Psoas muscle (tissue), 8 donors: ENCODE measurements around the gene ADA. TPM values are rescaled to one million over a fixed set of nuclear protein-coding genes. Genes with fewer than 3 reads are reported as not detected.

ENCODE experiments used
- ATAC-seq, 4 donors: fragments of 200-7000 bp; cut with Tn5 transposase; one replicate each; pipeline ENCODE4 v1.9.1; 2020; ENCODE audit warnings: moderate library complexity in 3 of 4, mild to moderate bottlenecking in 2 of 4
- DNase-seq, 2 donors: peaks; one replicate each; pipeline ENCODE4 v3.0.0-alpha.2; 2020
- H3K27ac ChIP-seq: fragments of 200-600 bp; one replicate; pipeline ENCODE4 v1.8.0; 2022
- H3K27me3 ChIP-seq, 3 donors: fragments of 200-600 bp in 1 of 3; one replicate each; pipeline versions ENCODE4 v1.6.1 to v1.8.0; 2013 to 2022; ENCODE audit warnings: low read length in 2 of 3, mild to moderate bottlenecking in 2 of 3, moderate library complexity in 1 of 3; ENCODE audit not compliant: insufficient read depth in 3 of 3
- H3K36me3 ChIP-seq, 2 donors: fragments of 200-600 bp in 1 of 2; one replicate each; pipeline versions ENCODE4 v1.6.1 to v1.8.0; 2013 to 2022; ENCODE audit warnings: low read depth in 1 of 2, mild to moderate bottlenecking in 1 of 2, moderate library complexity in 1 of 2; ENCODE audit not compliant: insufficient read depth in 1 of 2
- H3K4me1 ChIP-seq: fragments of 200-600 bp; one replicate; pipeline ENCODE4 v1.8.0; 2022
- H3K4me3 ChIP-seq: fragments of 200-600 bp; one replicate; pipeline ENCODE4 v1.8.0; 2022; ENCODE audit warnings: mild to moderate bottlenecking
- H3K9me3 ChIP-seq: fragments of 200-600 bp; one replicate; pipeline ENCODE4 v1.8.0; 2022
- WGBS, 3 donors: extraction: QIAGEN DNeasy Blood & Tissue Kit; methylation state at CpG; one replicate each; pipeline versions ENCODE4 v1.1.6 to v1.1.7; 2013; 5-methylcytosine and 5-hydroxymethylcytosine counted together
- intact Hi-C, 2 donors: fragments of 100-400 bp; cut with DNase I; formaldehyde crosslinking; loops; one replicate each; pipeline versions ENCODE4 v1.11.0 to v1.14.2; 2022
- polyA plus RNA-seq, 3 donors: library from polyadenylated mRNA; stranded (reverse); fragments of 200-250 nt; gene quantifications; one replicate each; pipeline ENCODE4 v1.2.3, GENCODE V29; 2013
- total RNA-seq, 4 donors: library from RNA; stranded (reverse); fragmentation: NEBNext Ultra II Directional in 2 of 4; extraction: Animal tissue kit (Norgen Biotek cat#: 25700) in 2 of 4; gene quantifications; one replicate each; pipeline versions ENCODE4 v1.2.1 to v1.2.4, GENCODE V29; 2021 to 2023
- TF ChIP-seq, protein P1 (sequence below): fragments of 200-600 bp; IDR thresholded peaks from one replicate; pipeline ENCODE4 v1.8.0; 2022; ENCODE audit warnings: antibody characterized with exemption
- donor health status: healthy with polysubstance abuse.
- donor health status: DM: no; HTN: no; CAD: no; lungs with moderate emphysema.
- donor health status: Bipolar disorder and iron deficiency.
- donor health status: healthy.
- donor health status: DM: yes; HTN: yes; CAD: no.
- donor health status: DM: no; HTN: no; CAD: no.
- donor health status: DM: no; HTN: no; CAD: no.
- donor health status: DM: yes; HTN: yes; CAD: no.

Gene ADA
- total and polyA plus RNA-seq, 7 donors: 3.3 to 5.8 (median 4.2) TPM

DNA sequence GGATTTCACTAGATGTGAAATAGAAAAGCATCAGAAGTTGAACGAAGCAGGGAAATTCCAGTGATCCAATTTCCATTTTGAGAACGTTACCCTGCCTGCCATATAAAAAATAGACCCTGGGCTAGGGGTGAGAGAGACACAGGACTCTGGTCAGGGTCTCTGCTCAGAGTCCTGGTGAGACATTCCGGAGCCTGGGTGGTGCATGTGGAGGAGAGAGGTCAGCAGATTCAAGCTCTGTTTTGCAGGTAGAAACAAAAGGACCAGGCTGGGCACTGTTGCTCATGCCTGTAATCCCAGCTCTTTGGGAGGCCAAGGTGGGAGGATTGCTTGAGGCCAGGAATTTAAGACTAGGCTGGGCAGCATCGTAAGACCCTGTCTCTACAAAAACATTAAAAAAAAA lies 51.2 kb downstream of the ADA start:
- intact Hi-C loops: no loop called here
- TF ChIP-seq, protein P1, sequence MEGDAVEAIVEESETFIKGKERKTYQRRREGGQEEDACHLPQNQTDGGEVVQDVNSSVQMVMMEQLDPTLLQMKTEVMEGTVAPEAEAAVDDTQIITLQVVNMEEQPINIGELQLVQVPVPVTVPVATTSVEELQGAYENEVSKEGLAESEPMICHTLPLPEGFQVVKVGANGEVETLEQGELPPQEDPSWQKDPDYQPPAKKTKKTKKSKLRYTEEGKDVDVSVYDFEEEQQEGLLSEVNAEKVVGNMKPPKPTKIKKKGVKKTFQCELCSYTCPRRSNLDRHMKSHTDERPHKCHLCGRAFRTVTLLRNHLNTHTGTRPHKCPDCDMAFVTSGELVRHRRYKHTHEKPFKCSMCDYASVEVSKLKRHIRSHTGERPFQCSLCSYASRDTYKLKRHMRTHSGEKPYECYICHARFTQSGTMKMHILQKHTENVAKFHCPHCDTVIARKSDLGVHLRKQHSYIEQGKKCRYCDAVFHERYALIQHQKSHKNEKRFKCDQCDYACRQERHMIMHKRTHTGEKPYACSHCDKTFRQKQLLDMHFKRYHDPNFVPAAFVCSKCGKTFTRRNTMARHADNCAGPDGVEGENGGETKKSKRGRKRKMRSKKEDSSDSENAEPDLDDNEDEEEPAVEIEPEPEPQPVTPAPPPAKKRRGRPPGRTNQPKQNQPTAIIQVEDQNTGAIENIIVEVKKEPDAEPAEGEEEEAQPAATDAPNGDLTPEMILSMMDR: no peak
- Histone ChIP-seq H3K4me1 (peaks cover 88% of the 10 kb centered on the region), H3K27me3 (no peaks in the 10 kb centered on the region), H3K27ac (peak overlapping the region; percentile 82), H3K4me3 (peak overlapping the region; percentile 39), H3K36me3 (peaks cover 0 to 23% of the 10 kb centered on the region in 2 donors), H3K9me3 (no peaks in the 10 kb centered on the region)
- DNase-seq: no peak
- WGBS, 3 donors: 63 to 74% (median 68%) methylated on average over 4 of the region's 4 CpGs
- ATAC-seq: no peak

- intact Hi-C loops: loop anchor here in 1 of 2 donors (2.0 kb wide), 1 partner anchor 15 kb away; no protein-coding TSS in a partner anchor
- DNase-seq: no peak
- H3K36me3 ChIP-seq: peaks cover 0 to 27% of the 10 kb centered on the region in 2 donors
- no peaks in the 10 kb centered on the region for H3K9me3 ChIP-seq
- WGBS, 3 donors: 19 to 63% (median 25%) methylated on average over 1 of the region's 1 CpG
- peak overlapping the region; percentile 82 for H3K27ac ChIP-seq
- peak overlapping the region; percentile 9 for H3K4me3 ChIP-seq
- H3K4me1 ChIP-seq: peaks cover 94% of the 10 kb centered on the region
- ATAC-seq: no peak
- TF ChIP-seq, protein P1: no peak
- no peaks in the 10 kb centered on the region for H3K27me3 ChIP-seq
These were observed 51.8 kb downstream of the ADA start for GRCh38 chr20:44599715-44600114.

GRCh38 chr20:44598423-44599305 lies 52.8 kb downstream of the ADA start:
- 42 to 63% (median 50%) methylated on average over 4 of the region's 4 CpGs for WGBS, 3 donors
- peak overlapping the region; percentile 33 for H3K4me3 ChIP-seq
- intact Hi-C loops: loop anchor here in 1 of 2 donors (2.0 kb wide), 1 partner anchor 14 kb away; no protein-coding TSS in a partner anchor
- H3K9me3 ChIP-seq: no peaks in the 10 kb centered on the region
- peak; percentile 44 to 69 for DNase-seq
- H3K27ac ChIP-seq: peak overlapping the region; percentile 82
- TF ChIP-seq, protein P1: no peak
- H3K36me3 ChIP-seq: peaks cover 0 to 37% of the 10 kb centered on the region in 2 donors
- no peaks in the 10 kb centered on the region for H3K27me3 ChIP-seq
- ATAC-seq: peak in 3 of 4 donors; percentile 34 to 48 (median 39)
- H3K4me1 ChIP-seq: peaks cover 96% of the 10 kb centered on the region

DNA sequence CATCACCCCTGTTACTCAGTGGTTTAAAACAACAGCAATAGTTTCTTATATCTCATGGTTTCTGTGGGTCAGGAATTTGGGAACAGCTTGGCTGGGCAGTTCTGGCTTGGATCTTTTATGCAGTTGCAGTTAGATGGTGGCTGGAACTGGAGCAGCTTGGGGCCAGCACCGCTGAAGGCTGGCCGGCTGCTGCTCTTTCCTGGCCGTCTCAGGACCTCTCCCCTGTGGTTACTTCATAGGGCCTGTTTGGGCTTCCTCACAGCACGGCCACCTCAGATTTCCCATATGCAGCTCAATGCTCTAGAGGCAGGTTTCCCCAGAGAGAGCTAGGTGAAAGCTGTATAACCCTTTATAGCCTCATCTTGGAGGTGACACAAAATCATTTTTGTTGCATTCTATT lies 53.6 kb downstream of the ADA start:
- Histone ChIP-seq H3K4me3 (peak overlapping the region; percentile 33), H3K36me3 (peaks cover 0 to 35% of the 10 kb centered on the region in 2 donors), H3K9me3 (no peaks in the 10 kb centered on the region), H3K27me3 (no peaks in the 10 kb centered on the region), H3K27ac (peak overlapping the region; percentile 82), H3K4me1 (peaks cover 92% of the 10 kb centered on the region)
- ATAC-seq: no peak
- no peak for DNase-seq
- WGBS, 3 donors: 22 to 41% (median 33%) methylated on average over 4 of the region's 4 CpGs
- TF ChIP-seq, protein P1: no peak
- intact Hi-C loops: loop anchor here in 1 of 2 donors (2.0 kb wide), 1 partner anchor 13 kb away; no protein-coding TSS in a partner anchor
